Effector CD4-positive, alpha-beta T cell (primary cell): ENCODE data around the gene LSAMP.

Experiments
- DNase-seq: peaks from one replicate; pipeline ENCODE4 v3.0.0-alpha.2; 2020

LSAMP gene

GRCh38 chr3:116001151-116001621 lies 444.1 kb downstream of the LSAMP start:
- DNase-seq = no peak

DNA sequence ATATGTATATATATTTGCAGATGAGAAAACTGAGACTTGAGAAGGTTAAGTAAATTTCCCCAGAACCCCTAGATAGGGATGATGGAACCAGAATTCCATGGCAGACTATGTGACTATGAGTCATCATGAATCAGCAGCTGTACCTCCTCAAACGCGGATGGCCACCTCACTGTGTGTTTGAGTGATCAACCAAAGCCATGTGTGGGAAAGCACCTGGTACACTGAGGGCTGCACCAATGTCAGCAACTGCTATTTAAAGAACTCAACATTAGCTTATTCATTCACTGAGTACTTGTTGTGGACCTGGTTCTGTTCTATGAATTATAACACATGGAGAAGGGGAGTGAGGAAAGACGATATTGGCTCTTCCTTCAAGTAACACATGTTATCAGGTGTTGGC lies 445.0 kb downstream of the LSAMP start:
- no peak for DNase-seq

DNA sequence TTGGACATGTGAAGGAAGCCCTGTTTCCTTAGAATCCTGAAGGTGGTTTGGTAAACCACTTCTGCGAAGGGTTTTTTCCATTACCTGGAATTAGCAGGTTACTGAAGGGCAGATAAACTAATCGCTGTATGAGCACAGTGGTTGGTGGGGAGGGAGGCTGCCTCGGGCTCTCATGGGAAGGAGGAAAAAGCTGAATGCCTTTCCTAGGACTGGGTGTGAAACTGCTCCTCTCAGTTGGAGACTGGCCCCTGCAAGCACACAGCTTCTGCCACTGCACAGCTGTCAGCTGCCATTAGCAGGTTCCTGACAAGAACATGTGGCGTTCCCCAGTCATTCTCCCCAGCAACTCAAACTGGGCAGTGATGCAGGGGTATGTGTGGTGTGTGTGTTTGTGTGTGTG lies 445.7 kb downstream of the LSAMP start:
- DNase-seq = no peak

DNA sequence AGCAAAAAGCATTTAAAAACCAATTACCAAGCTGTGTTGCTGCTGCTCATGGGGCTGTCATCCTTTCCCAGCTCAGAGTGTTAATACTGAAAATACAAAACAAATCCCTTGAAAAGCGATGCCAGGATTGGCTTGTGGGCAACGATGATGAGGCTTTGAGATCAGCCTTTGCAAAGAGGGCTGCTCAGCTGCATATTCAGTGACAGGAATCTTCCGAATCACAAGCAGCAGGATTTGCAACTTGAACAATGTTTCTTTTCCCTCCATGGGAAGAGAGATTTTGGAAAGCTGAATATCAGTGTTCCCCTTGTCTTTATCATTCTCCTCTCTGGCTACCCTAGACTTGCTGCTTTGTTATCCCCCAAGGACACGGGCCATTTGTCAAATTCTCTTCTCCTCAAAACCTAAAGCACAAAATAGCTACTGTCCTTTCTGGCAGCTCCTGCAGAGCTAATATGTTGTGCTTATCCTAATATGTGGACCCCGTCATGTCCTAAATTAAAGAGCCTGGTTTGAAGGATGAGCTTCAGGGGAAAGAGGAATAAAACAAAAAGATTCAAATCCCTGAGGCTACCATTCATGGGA lies 446.2 kb downstream of the LSAMP start:
- no peak for DNase-seq

GRCh38 chr3:115996420-115997108 lies 448.7 kb downstream of the LSAMP start:
- DNase-seq = no peak

DNA sequence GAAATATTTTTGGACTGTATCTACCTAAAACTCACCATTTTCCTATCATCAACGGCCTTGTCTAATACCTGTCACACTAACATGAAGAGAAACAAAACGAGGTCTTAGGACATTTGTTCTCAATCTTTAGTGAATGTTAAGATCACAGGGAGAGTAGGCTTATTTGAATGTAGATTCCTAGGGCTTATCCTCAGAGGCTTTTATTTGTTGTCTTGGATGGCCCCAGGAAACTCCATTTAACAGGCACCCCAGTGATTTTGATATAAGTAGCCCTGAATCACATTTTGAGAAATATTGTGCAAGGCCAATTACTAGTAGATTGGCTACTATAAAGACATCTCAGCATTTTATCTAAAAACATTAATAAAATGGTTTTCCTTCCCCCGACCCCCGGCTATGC lies 454.6 kb downstream of the LSAMP start:
- DNase-seq = no peak

- DNase-seq = no peak
Observed at GRCh38 chr3:115989684-115990421, 455.4 kb downstream of the LSAMP start.

DNA sequence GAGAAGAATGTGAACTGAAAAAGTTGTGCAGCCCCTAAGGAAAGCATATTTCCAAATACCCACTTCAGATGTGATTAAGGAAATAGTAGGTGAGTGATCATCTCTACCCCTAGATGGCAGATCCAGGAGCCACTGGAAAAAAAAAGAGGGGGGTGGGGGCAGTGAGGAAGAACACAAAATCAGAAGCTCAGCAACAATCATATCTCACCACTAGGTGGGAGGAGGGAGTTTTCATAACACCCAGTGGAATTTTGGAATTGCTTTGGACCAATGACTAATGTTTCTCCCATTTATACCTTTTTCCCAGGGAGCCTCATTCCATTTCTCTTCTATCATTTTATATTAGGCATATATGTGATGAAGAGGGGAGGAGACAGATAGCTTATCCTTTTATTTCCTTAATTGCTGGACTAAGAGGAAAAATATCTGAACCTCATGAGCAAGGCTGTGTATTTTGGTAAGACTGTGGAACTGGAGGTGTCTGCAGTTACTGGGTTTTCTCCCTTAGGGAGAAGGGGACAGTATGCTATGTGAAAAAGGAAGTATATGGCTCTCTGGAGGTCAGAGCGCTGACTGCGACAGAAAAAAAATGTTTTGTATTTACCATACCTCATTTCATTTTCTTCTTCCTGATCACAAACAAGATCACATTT lies 458.6 kb downstream of the LSAMP start:
- DNase-seq = no peak

DNA sequence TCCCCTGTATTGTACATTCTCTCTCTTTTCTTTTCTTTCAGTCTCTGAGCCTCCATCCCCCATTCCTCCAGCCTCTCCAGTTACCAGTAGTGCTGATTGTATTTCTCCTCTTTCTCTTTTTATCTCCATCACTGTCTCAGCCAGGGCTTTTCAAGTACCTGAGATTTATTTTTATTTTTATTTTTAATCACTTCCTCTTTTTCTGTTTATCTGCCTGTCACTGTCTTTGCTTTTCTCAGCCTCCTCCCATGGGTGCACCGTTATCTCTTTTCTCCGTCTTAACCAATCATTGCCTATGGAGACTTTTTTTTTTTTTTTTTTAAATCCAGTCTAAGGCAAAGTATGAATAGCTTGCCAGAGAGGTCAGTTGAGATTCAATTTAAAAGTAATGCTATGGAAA lies 462.7 kb downstream of the LSAMP start:
- DNase-seq = no peak

DNA sequence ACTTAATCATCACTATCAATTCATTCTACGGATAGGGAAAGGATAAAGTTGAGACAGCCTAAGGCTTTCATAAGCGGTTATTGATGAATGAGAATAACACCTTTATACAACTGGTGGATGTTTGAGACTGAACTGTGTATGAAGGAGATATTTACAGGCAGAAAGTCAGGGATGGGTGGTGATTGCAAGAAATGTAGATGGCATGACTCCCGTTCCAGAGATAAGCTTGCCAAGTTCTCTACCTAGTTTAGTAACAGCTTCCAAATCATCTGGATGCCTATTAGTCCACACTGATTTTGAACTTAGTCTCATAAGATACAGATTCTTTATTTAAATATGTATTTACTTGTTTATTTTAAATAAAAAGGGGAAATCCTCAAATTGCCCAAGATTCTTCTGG lies 463.2 kb downstream of the LSAMP start:
- no peak for DNase-seq

- no peak for DNase-seq
Observed at GRCh38 chr3:115980709-115981108, 464.6 kb downstream of the LSAMP start.

DNA sequence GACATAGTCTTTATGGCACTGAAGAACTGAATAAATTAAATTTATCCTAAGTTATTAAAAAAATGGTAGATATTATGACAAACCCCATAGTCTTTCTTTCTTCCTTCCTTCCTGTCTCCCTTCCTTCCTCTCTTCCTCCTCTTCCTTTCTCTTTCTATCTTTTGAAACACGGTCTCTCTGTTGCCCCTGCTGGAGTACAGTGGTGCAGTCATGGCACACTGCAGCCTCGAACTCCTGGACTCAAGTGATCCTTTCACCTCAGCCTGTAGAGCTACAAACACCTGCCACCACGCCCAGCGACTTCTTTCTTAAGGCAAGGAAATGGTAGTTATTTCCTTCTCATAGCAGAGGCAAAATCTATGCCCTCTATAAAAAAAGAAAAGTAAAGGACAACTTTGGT lies 467.4 kb downstream of the LSAMP start:
- no peak for DNase-seq

DNA sequence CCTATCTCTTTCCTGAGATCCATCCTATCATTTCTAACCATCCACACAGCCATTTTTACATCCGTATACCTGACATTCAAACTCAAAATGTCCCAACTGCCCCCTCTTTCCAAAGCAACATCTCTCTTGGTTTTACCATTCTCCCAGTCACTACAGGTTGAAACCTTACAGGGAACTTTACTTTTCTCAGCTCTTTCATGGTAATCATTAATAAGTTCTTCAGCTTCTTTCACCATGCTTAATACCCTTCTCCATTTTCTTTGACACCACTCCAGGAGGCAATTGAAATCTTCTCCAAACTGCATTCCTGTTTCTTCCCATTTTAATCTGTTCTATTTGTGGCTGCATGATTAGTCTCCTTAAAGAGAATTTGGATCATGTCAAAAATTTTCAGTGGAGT lies 469.5 kb downstream of the LSAMP start:
- DNase-seq = no peak

GRCh38 chr3:115975353-115975752 lies 469.9 kb downstream of the LSAMP start:
- DNase-seq = no peak

GRCh38 chr3:115974940-115975339 lies 470.3 kb downstream of the LSAMP start:
- no peak for DNase-seq

GRCh38 chr3:115968871-115969270 lies 476.4 kb downstream of the LSAMP start:
- no peak for DNase-seq

GRCh38 chr3:115961380-115961779 lies 483.9 kb downstream of the LSAMP start:
- DNase-seq = no peak

- no peak for DNase-seq
Observed at GRCh38 chr3:115960799-115961198, 484.5 kb downstream of the LSAMP start.

DNA sequence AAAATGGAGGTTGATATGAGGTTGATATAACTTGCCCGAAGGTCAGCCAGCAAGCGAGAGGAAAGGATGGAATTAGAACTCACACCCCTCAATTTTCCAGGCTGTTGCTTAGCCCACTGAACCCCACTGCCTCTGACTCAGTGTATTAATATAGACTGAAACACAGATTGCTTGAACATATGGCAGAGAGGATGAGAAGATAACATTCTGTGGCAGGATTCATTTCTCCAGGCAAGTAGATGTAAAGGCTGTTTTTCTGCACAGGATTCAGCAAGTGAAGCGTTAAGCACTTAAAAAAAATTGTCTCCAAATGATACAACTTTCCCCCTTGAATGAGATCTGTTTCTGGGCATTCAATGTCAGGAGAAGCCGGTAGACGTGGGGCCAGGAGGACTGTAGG lies 486.8 kb downstream of the LSAMP start:
- DNase-seq = no peak

DNA sequence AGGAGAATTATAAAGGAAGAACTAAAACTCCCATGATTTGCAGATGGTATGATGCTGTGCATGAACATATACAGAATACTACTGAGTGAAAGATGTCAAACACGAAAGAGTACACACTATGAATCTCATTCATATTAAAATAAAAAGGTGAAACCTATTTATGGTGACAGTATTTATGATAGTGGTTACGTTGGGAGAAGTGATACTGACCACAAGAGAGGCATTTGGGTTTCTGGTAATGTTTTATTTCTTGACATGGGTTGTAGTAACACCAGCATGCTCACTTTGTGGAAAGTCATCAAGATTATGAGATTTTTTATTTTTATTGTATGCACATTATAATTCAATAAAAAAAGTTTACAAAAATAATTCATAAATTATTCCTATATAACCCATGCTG lies 498.0 kb downstream of the LSAMP start:
- no peak for DNase-seq

GRCh38 chr3:115943579-115943978 lies 501.7 kb downstream of the LSAMP start:
- no peak for DNase-seq

GRCh38 chr3:115937054-115937453 lies 508.2 kb downstream of the LSAMP start:
- no peak for DNase-seq

- no peak for DNase-seq
Observed at GRCh38 chr3:115932807-115933206, 512.5 kb downstream of the LSAMP start.

GRCh38 chr3:115931581-115931980 lies 513.7 kb downstream of the LSAMP start:
- DNase-seq = no peak
